ENCODE results near the gene SPTLC3.

Gene SPTLC3

GRCh38 chr20:12998046-12998445 is 10.7 kb upstream of the SPTLC3 start:
- H3K4me3 ChIP-seq (replicated peaks; ENCODE audit: insufficient read depth, low read length) = no peak overlapping the region
- no peak for TF ChIP-seq REST (IDR thresholded peaks at IDR 0.05; ENCODE audit: insufficient replicate concordance, low read depth)
- DNase-seq (ENCODE audit: low read depth in 1 of 2, low spot score in 1 of 2) = no peak
- H3K27ac ChIP-seq (replicated peaks) = no peak overlapping the region
- H3K27me3 ChIP-seq (ENCODE audit: insufficient read depth, poor library complexity, severe bottlenecking) = no peaks in the 10 kb centered on the region

DNA sequence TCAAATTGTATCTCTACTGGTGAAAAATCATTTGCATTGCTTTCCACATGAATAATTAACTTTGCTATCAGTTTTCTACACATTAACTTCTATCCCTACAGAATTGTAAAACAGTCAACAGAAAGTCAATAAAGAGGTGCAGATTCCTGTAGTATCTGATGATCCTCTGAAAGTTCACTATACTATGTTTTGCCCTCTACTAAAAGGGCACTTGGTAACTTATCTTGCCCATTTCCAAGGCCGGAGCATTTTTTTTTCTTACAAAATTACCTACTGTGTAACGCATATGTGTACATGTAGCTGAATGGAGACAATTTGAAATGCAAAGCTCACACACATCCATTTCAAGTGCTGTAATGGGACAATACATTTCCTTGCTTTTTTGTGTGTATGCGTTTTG is 9.6 kb upstream of the SPTLC3 start:
- Histone ChIP-seq H3K27ac (replicated peaks) (no peak overlapping the region), H3K27me3 (ENCODE audit: insufficient read depth, poor library complexity, severe bottlenecking) (no peaks in the 10 kb centered on the region), H3K4me3 (replicated peaks; ENCODE audit: insufficient read depth, low read length) (no peak overlapping the region)
- TF ChIP-seq REST (IDR thresholded peaks at IDR 0.05; ENCODE audit: insufficient replicate concordance, low read depth) (no peak), GABPA (IDR thresholded peaks at IDR 0.05; ENCODE audit: low read depth) (no peak), POLR2AphosphoS5 (IDR thresholded peaks at IDR 0.05; ENCODE audit: low read depth) (no peak), SPI1 (IDR thresholded peaks at IDR 0.05; ENCODE audit: borderline replicate concordance, low read depth) (no peak)
- TF ChIP-seq, protein P1, sequence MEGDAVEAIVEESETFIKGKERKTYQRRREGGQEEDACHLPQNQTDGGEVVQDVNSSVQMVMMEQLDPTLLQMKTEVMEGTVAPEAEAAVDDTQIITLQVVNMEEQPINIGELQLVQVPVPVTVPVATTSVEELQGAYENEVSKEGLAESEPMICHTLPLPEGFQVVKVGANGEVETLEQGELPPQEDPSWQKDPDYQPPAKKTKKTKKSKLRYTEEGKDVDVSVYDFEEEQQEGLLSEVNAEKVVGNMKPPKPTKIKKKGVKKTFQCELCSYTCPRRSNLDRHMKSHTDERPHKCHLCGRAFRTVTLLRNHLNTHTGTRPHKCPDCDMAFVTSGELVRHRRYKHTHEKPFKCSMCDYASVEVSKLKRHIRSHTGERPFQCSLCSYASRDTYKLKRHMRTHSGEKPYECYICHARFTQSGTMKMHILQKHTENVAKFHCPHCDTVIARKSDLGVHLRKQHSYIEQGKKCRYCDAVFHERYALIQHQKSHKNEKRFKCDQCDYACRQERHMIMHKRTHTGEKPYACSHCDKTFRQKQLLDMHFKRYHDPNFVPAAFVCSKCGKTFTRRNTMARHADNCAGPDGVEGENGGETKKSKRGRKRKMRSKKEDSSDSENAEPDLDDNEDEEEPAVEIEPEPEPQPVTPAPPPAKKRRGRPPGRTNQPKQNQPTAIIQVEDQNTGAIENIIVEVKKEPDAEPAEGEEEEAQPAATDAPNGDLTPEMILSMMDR (IDR thresholded peaks at IDR 0.05; ENCODE audit: insufficient read depth, low read length) = no peak
- DNase-seq (ENCODE audit: low read depth in 1 of 2, low spot score in 1 of 2) = no peak

DNA sequence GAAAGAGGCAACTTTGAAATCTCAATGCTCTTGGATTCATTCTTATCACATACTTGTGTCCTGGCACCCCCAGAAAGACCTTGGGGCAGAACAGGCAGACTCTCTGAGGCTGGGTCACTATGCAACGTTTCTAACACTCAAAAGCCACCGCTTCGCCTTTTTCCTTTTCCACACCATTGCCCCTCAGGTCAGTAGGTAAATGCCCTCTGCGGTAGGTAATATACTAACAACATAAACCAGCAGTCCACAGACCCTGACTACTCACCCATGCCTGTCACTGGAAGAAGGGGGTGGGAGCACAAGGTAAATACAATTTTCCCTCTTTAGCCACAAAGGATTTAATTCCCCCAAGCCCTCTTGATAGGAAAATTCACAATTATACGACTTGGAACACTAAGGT is 6.5 kb upstream of the SPTLC3 start:
- no peak for DNase-seq (ENCODE audit: low read depth in 1 of 2, low spot score in 1 of 2)
- Histone ChIP-seq H3K27me3 (ENCODE audit: insufficient read depth, poor library complexity, severe bottlenecking) (no peaks in the 10 kb centered on the region), H3K4me3 (replicated peaks; ENCODE audit: insufficient read depth, low read length) (no peak overlapping the region), H3K27ac (replicated peaks) (no peak overlapping the region)
- TF ChIP-seq POLR2AphosphoS5 (IDR thresholded peaks at IDR 0.05; ENCODE audit: low read depth) (no peak), SPI1 (IDR thresholded peaks at IDR 0.05; ENCODE audit: borderline replicate concordance, low read depth) (no peak), REST (IDR thresholded peaks at IDR 0.05; ENCODE audit: insufficient replicate concordance, low read depth) (no peak), GABPA (IDR thresholded peaks at IDR 0.05; ENCODE audit: low read depth) (no peak)
- TF ChIP-seq, protein P1 (IDR thresholded peaks at IDR 0.05; ENCODE audit: insufficient read depth, low read length) = no peak

GRCh38 chr20:13006825-13007224 is 1.9 kb upstream of the SPTLC3 start:
- no peak for DNase-seq (ENCODE audit: low read depth in 1 of 2, low spot score in 1 of 2)
- TF ChIP-seq SPI1 (IDR thresholded peaks at IDR 0.05; ENCODE audit: borderline replicate concordance, low read depth) (no peak), POLR2AphosphoS5 (IDR thresholded peaks at IDR 0.05; ENCODE audit: low read depth) (no peak), REST (IDR thresholded peaks at IDR 0.05; ENCODE audit: insufficient replicate concordance, low read depth) (no peak), GABPA (IDR thresholded peaks at IDR 0.05; ENCODE audit: low read depth) (no peak)
- TF ChIP-seq, protein P1 (IDR thresholded peaks at IDR 0.05; ENCODE audit: insufficient read depth, low read length) = no peak
- Histone ChIP-seq H3K4me3 (replicated peaks; ENCODE audit: insufficient read depth, low read length) (no peak overlapping the region), H3K27ac (replicated peaks) (no peak overlapping the region), H3K27me3 (ENCODE audit: insufficient read depth, poor library complexity, severe bottlenecking) (no peaks in the 10 kb centered on the region)

Measured in HL-60 (cell line).